ENCODE results near the gene AMIGO1. TPM values are rescaled to one million over a fixed set of nuclear protein-coding genes. Genes with fewer than 3 reads are reported as not detected.

Gene AMIGO1
- total RNA-seq, 4 donors from 2014 or later, result 1.0 to 10.1 (median 3.8) TPM

GRCh38 chr1:109531380-109531779, 21.9 kb upstream of the AMIGO1 start:
- intact Hi-C loops (cut with DNase I; ENCODE audit: low total_unique reads), result no loop called here
- Histone ChIP-seq H3K36me3 (no peaks in the 10 kb centered on the region), H3K4me1 (no peaks in the 10 kb centered on the region), H3K27ac (no peak overlapping the region), H3K27me3 (no peaks in the 10 kb centered on the region), H3K4me3 (no peak overlapping the region), H3K9me3 (no peaks in the 10 kb centered on the region)
- DNase-seq, result no peak
- TF ChIP-seq, protein P1, sequence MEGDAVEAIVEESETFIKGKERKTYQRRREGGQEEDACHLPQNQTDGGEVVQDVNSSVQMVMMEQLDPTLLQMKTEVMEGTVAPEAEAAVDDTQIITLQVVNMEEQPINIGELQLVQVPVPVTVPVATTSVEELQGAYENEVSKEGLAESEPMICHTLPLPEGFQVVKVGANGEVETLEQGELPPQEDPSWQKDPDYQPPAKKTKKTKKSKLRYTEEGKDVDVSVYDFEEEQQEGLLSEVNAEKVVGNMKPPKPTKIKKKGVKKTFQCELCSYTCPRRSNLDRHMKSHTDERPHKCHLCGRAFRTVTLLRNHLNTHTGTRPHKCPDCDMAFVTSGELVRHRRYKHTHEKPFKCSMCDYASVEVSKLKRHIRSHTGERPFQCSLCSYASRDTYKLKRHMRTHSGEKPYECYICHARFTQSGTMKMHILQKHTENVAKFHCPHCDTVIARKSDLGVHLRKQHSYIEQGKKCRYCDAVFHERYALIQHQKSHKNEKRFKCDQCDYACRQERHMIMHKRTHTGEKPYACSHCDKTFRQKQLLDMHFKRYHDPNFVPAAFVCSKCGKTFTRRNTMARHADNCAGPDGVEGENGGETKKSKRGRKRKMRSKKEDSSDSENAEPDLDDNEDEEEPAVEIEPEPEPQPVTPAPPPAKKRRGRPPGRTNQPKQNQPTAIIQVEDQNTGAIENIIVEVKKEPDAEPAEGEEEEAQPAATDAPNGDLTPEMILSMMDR (IDR thresholded peaks at IDR 0.05), result no peak
- TF ChIP-seq POLR2A (IDR thresholded peaks at IDR 0.05), result no peak

DNA sequence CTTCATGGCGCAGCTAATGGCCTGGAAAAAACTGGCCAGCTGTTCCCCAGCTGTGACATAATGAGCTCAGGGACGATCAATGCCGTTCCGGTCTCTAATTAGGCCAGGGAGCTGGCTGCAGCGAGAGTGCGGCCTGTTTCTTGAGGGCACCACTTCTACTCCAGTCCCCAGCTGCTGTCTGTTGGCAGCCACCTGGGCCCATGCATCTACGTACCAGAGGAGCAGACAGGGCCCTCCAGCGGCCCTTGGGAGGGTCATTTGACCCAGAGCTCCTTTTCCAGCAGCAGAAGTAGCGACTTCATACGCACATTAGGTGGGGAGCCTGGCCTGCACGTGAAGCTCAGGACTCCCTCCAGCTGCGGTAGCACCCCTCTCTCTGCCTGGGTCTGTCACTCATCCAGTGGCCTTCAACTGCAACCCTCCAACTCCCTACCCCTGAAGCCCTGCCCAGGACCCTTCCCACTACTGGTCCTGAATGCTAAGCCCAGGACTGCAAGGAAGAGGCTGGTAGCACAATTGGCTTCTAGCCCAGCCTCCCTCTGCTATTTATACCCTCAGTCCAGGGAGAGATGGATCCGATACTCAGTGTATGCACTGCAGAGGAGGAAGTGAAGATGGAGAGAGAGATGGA, 21.0 kb upstream of the AMIGO1 start:
- DNase-seq, result no peak
- H3K27ac ChIP-seq, result no peak overlapping the region
- intact Hi-C loops (cut with DNase I; ENCODE audit: low total_unique reads), result no loop called here
- no peak overlapping the region for H3K4me3 ChIP-seq
- no peaks in the 10 kb centered on the region for H3K9me3 ChIP-seq
- no peaks in the 10 kb centered on the region for H3K36me3 ChIP-seq
- no peak for TF ChIP-seq POLR2A (IDR thresholded peaks at IDR 0.05)
- TF ChIP-seq, protein P1 (IDR thresholded peaks at IDR 0.05), result no peak
- no peaks in the 10 kb centered on the region for H3K27me3 ChIP-seq
- no peaks in the 10 kb centered on the region for H3K4me1 ChIP-seq

DNA sequence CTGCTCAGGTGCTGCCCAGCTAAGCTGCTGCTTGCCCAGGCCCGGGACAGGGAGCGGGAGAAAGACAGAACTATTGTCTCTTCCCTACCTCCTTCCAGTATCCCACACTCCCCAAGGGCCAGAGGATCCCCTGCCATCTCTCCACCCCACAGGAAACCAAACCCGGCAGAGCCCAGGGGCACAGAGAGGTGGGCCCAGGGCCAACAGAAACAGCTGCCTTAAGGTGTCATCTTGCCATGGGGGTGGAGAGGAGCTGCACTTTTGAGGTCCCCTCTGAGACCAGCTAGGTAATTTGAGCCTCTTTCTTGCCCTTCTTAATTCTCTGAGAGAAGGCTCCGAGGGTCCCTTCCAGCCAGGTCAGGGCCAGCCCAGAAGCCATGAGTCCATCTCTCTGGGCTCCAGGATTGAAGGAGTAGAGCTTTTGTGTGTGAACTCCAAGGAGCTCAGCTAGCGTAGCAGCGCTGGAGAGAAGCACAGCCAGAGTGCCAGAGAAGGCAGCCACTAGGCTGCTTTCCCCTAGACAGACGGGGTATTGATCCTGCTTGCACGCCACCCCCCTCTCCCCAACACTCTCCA, 20.4 kb upstream of the AMIGO1 start:
- Histone ChIP-seq H3K4me3 (no peak overlapping the region), H3K9me3 (no peaks in the 10 kb centered on the region), H3K36me3 (no peaks in the 10 kb centered on the region), H3K4me1 (no peaks in the 10 kb centered on the region), H3K27me3 (no peaks in the 10 kb centered on the region), H3K27ac (no peak overlapping the region)
- intact Hi-C loops (cut with DNase I; ENCODE audit: low total_unique reads), result no loop called here
- no peak for DNase-seq
- TF ChIP-seq, protein P1 (IDR thresholded peaks at IDR 0.05), result no peak
- no peak for TF ChIP-seq POLR2A (IDR thresholded peaks at IDR 0.05)

- H3K4me1 ChIP-seq, result no peaks in the 10 kb centered on the region
- H3K36me3 ChIP-seq, result no peaks in the 10 kb centered on the region
- no peak for DNase-seq
- TF ChIP-seq, protein P1 (IDR thresholded peaks at IDR 0.05), result no peak
- no peak for TF ChIP-seq POLR2A (IDR thresholded peaks at IDR 0.05)
- no peak overlapping the region for H3K4me3 ChIP-seq
- no peaks in the 10 kb centered on the region for H3K9me3 ChIP-seq
- H3K27me3 ChIP-seq, result no peaks in the 10 kb centered on the region
- no peak overlapping the region for H3K27ac ChIP-seq
- intact Hi-C loops (cut with DNase I; ENCODE audit: low total_unique reads), result no loop called here
Measured at GRCh38 chr1:109528712-109529111, 19.2 kb upstream of the AMIGO1 start.

GRCh38 chr1:109527846-109528695, 18.5 kb upstream of the AMIGO1 start:
- no peaks in the 10 kb centered on the region for H3K4me1 ChIP-seq
- H3K27me3 ChIP-seq, result no peaks in the 10 kb centered on the region
- no peaks in the 10 kb centered on the region for H3K36me3 ChIP-seq
- H3K4me3 ChIP-seq, result no peak overlapping the region
- H3K9me3 ChIP-seq, result no peaks in the 10 kb centered on the region
- intact Hi-C loops (cut with DNase I; ENCODE audit: low total_unique reads), result no loop called here
- H3K27ac ChIP-seq, result no peak overlapping the region
- no peak for DNase-seq
- TF ChIP-seq, protein P1 (IDR thresholded peaks at IDR 0.05), result no peak
- no peak for TF ChIP-seq POLR2A (IDR thresholded peaks at IDR 0.05)
